SK-N-MC (cell line): ENCODE data around the gene SORBS2.

Experiments
- EZH2 ChIP-seq: fragments of 200-600 bp; sonication (generic); IDR thresholded peaks from one replicate; pipeline ENCODE4 v1.6.1; 2017; ENCODE audit warnings: antibody characterized with exemption
- FOXP2 ChIP-seq: optimal IDR thresholded peaks from 2 replicates; pipeline ENCODE3; 2011; ENCODE audit warnings: mild to moderate bottlenecking, moderate library complexity; ENCODE audit not compliant: insufficient read depth; ENCODE audit errors: extremely low read length, control extremely low read depth
- POLR2AphosphoS5 ChIP-seq: IDR thresholded peaks from 2 replicates; pipeline ENCODE4 v1.6.1; 2012; ENCODE audit warnings: mild to moderate bottlenecking, low read depth, low read length, borderline replicate concordance

DNA sequence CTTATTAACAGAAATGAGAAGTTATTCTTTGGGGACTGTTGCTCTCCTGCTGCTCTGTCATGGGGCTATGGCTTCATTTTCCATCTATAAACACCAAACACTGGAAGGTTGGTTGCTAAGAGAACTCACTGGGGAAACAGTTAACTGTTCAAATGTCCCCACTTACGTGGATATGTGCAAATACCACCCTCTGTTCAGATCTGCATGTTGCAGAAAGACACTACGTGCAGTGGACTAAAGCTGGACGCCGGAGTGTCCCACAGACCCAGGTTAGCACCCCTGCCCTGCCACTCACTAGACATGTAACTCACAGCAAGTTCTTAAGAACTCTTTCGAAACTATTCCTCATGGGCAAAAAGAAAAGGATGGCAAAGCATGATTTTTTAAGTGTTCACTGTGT is 62.1 kb downstream of the SORBS2 start:
- no peak for TF ChIP-seq POLR2AphosphoS5
- TF ChIP-seq EZH2, result no peak
- no peak for TF ChIP-seq FOXP2
